ENCODE data around the gene HMCN1. TPM values are rescaled to one million over a fixed set of nuclear protein-coding genes. Genes with fewer than 3 reads are reported as not detected.

HMCN1 gene
- total RNA-seq, 1 donor: under 0.01 TPM

DNA sequence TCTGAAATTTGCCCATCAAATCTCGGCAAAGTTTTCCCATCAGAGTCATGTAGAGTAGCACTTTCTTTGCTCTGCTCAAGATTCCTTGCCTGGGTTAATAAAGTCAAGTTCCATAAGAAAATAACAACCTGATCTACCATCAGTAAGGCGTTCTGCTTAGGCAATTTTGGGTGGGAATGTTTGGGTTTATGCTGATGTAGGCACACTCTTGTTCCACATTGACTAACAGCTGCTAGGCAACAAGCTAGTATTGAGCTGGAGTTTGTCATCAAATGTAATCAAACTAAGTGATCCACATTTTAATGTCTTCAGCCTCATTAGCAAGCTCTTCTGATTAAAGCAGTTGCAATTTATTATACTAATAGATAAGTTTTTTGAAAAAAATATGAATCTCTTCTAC is 12.1 kb upstream of the HMCN1 start:
- no peak overlapping the region for H3K4me3 ChIP-seq (ENCODE audit: low read length)
- peaks cover 3% of the 10 kb centered on the region for H3K27me3 ChIP-seq (ENCODE audit: insufficient read depth, low read length)
- H3K9me3 ChIP-seq (ENCODE audit: low read depth, low read length): no peaks in the 10 kb centered on the region
- no peaks in the 10 kb centered on the region for H3K4me1 ChIP-seq (ENCODE audit: insufficient read depth, low read length)

DNA sequence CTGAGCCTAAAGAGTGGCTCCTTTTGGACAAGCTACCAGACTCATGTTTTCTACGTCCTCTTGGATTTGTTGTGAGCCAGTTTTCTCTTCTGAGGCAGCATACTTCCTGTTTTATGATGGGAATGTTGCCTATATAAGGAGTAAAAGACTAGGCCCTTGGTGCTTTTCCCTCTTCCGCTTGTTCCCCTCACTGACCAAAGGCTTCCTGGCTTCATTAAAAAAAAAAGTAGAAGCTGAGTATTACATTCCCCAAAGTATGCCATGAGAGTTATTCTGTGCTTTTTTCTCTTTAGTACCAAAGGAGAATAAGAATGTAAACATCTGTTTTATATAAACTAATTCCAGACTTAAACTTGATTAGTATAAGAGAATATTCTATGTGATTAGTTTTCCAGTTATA is 6.5 kb upstream of the HMCN1 start:
- Histone ChIP-seq H3K9me3 (ENCODE audit: low read depth, low read length) (peaks cover 13% of the 10 kb centered on the region), H3K27me3 (ENCODE audit: insufficient read depth, low read length) (peaks cover 23% of the 10 kb centered on the region), H3K4me1 (ENCODE audit: insufficient read depth, low read length) (no peaks in the 10 kb centered on the region), H3K4me3 (ENCODE audit: low read length) (no peak overlapping the region)

DNA sequence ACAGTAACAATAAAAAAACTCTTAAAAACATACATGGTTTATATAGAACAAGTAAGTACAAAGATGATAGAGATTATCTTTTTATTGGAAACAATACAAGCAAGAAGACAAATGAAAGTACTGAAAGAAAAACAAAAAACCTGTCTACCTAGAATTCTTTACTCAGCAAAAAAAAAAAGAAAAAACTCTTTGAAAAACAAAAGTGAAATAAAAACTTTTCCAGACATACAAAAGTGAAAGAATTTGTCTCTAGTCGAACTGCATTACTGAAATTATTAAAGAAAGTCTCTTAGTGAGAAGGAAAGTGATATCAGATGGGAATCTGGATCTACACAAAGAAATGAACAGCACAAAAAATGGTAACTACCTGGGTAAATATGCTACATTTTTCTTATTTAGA is 2.7 kb upstream of the HMCN1 start:
- Histone ChIP-seq H3K27me3 (ENCODE audit: insufficient read depth, low read length) (peaks cover 55% of the 10 kb centered on the region), H3K4me3 (ENCODE audit: low read length) (no peak overlapping the region), H3K9me3 (ENCODE audit: low read depth, low read length) (peaks cover 13% of the 10 kb centered on the region), H3K4me1 (ENCODE audit: insufficient read depth, low read length) (peaks cover 13% of the 10 kb centered on the region)

DNA sequence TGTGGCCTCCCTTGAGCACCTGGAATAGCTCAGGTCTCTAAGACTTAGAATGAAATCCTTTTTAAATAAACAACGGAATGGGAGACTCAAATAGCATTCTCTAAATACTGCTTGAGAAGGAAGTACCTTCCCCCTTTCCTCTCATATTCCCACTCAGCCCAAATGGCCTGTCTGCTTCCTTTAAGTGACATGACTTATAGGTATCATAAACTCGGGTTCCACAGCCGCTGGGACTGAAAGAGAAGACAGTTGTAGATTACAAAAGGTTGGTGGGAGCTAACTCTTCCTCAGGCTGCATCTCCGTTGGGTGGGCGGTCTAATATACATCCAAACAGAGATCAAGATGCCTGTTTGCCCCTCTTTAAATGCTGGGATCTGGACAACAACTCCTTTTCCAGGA is 1.2 kb upstream of the HMCN1 start:
- Histone ChIP-seq H3K9me3 (ENCODE audit: low read depth, low read length) (peaks cover 13% of the 10 kb centered on the region), H3K27me3 (ENCODE audit: insufficient read depth, low read length) (peaks cover 62% of the 10 kb centered on the region), H3K4me1 (ENCODE audit: insufficient read depth, low read length) (peaks cover 13% of the 10 kb centered on the region), H3K4me3 (ENCODE audit: low read length) (no peak overlapping the region)

DNA sequence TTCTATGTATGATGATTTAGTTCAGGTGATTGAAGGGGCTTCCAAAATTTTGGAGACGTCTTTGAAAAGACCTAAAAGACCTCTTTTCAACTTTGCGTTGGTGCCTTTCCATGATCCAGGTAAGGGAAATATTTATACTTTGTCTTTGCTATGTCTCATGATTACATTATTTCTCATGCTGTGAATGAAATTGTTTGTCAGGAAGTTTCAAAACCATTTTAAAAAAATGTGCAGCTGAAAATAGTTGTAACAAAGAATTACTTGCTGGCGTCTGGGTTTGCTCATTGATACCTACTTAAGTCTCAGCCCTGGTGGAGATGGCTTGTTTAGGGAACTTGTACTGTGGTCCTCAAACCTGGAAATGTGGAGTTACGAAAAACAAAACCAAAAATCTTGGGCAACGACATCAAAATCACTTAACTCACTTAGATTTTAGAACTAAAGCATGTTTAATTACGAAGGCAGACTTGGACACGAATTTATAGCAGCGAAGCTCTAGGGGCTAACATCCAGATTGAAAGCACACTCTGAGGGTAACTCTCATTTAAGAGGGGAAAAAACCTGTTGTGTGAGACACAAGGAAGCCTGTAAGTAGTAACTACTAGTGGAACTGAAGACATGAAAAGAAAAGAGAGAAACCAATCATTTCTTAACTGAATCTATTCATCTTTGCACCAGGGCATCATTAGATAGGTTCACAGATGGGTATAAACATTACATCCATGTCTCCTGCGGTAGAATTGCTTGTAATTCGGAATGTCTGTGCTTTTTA is 924 bp downstream of the HMCN1 start:
- peaks cover 66% of the 10 kb centered on the region for H3K27me3 ChIP-seq (ENCODE audit: insufficient read depth, low read length)
- peaks cover 13% of the 10 kb centered on the region for H3K9me3 ChIP-seq (ENCODE audit: low read depth, low read length)
- no peak overlapping the region for H3K4me3 ChIP-seq (ENCODE audit: low read length)
- H3K4me1 ChIP-seq (ENCODE audit: insufficient read depth, low read length): peaks cover 13% of the 10 kb centered on the region

DNA sequence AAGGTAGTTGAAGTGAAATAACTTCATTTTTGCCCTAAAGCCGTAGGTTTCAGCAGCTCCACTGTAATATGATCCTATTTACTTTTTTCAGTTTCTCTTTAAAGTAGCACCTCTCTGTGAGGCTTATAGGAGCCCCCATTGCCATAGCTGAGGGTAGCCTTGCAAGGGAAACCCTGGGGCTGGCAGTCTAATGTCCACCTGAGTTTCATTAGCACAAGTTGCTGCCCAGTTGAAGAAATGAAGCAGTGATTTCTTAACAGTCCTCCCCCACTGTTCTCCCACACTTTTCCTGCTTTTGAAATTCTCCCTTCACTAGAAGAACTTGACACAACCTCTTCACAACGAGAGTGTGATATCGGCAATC is 1.5 kb downstream of the HMCN1 start:
- peaks cover 13% of the 10 kb centered on the region for H3K4me1 ChIP-seq (ENCODE audit: insufficient read depth, low read length)
- peaks cover 63% of the 10 kb centered on the region for H3K27me3 ChIP-seq (ENCODE audit: insufficient read depth, low read length)
- H3K9me3 ChIP-seq (ENCODE audit: low read depth, low read length): peaks cover 10% of the 10 kb centered on the region
- no peak overlapping the region for H3K4me3 ChIP-seq (ENCODE audit: low read length)

DNA sequence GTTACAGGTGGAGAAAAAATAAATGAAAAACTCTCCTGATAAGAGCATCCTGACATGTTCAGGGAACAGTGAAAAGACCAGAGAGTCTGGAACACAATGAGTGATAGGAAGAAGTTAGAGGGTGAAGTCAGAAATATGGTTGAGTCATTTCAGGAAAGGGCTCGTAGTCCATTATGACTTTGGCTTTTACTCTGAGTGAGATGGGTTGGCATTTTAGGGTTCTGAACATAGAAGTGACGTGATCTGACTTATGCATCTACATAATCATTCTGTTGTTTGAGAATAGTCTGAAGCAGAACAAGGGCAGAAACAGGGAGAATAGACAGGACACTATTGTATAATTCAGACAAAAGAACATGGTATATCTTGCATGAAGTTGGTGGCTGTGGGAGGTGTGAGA is 5.8 kb downstream of the HMCN1 start:
- Histone ChIP-seq H3K4me1 (ENCODE audit: insufficient read depth, low read length) (no peaks in the 10 kb centered on the region), H3K4me3 (ENCODE audit: low read length) (no peak overlapping the region), H3K9me3 (ENCODE audit: low read depth, low read length) (no peaks in the 10 kb centered on the region), H3K27me3 (ENCODE audit: insufficient read depth, low read length) (peaks cover 21% of the 10 kb centered on the region)

DNA sequence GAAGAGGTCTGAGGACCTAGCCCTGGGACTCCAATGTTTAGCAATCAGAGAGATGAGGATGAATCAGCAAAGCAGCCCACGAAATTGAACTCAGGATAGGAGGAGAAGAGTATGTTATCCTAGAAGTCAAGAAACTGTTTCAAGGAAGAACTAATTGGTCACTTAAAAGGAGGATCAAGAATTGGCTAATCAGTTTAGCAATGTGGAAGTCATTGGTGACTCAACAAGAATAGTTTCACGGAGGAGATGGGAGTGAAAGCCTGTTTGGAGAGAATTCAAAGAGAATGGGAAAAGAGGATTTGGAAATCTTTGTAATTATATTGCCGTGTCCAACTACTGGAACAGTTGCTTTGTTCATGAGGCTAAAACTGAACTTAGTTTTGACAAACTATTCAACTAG is 7.4 kb downstream of the HMCN1 start:
- Histone ChIP-seq H3K4me3 (ENCODE audit: low read length) (no peak overlapping the region), H3K27me3 (ENCODE audit: insufficient read depth, low read length) (peaks cover 11% of the 10 kb centered on the region), H3K4me1 (ENCODE audit: insufficient read depth, low read length) (no peaks in the 10 kb centered on the region), H3K9me3 (ENCODE audit: low read depth, low read length) (no peaks in the 10 kb centered on the region)

DNA sequence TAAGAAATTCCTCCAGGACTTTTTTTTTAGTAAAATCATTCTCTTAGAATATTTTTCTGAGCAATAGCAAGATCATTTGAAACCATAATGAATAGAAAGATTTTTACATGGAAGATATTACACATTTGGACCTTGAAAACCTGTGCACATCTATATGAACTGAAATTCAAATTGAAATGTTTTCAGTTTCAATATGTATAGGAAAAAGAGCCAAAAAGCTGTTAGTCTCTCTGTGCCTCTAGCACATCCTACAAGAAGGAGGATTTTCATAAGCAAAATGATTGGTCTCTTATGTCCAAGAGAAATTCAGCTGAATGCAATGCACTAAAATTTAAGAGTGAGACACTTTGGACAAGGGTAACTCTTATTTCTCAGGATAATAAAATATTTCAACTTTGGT is 8.2 kb downstream of the HMCN1 start:
- Histone ChIP-seq H3K9me3 (ENCODE audit: low read depth, low read length) (no peaks in the 10 kb centered on the region), H3K27me3 (ENCODE audit: insufficient read depth, low read length) (peaks cover 6% of the 10 kb centered on the region), H3K4me3 (ENCODE audit: low read length) (no peak overlapping the region), H3K4me1 (ENCODE audit: insufficient read depth, low read length) (no peaks in the 10 kb centered on the region)

DNA sequence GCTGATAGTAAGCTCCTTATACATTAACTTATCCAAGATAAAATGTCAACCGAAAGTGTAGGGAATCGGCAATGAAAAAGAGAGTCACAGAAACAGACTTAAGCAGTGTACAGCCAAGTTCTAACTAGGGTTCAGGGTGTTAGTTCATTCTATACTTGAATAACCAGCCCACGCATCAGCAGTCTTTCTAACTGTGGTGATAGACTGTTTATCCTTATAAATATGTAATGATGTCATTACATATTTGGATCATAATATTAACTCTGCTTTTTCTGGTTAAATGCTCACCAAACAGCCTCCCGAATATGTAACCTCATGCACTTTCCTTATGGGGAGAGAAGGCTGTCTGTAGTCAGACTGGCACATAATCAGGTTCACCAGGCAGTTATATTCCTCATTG is 11.0 kb downstream of the HMCN1 start:
- no peaks in the 10 kb centered on the region for H3K4me1 ChIP-seq (ENCODE audit: insufficient read depth, low read length)
- H3K27me3 ChIP-seq (ENCODE audit: insufficient read depth, low read length): no peaks in the 10 kb centered on the region
- no peaks in the 10 kb centered on the region for H3K9me3 ChIP-seq (ENCODE audit: low read depth, low read length)
- H3K4me3 ChIP-seq (ENCODE audit: low read length): no peak overlapping the region

DNA sequence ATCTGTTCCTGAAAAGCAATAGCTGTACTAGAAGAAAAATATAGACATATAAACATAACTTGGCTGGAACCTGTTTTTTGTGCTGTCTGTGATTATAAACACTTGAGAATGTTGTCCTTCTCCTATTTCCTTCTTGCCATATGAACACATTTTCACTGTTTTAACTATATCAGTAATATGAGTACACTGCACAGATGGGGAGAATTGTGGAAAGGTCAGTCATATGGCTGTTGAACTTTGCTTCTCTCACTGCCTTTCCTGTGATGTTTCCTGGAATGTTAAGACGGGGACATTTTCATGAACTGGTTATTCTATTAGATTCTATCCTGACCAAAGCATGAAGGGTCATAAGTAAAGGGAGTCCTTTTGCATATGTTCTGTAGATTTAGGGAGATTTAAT is 24.9 kb downstream of the HMCN1 start:
- Histone ChIP-seq H3K27me3 (ENCODE audit: insufficient read depth, low read length) (peaks cover 12% of the 10 kb centered on the region), H3K4me1 (ENCODE audit: insufficient read depth, low read length) (no peaks in the 10 kb centered on the region), H3K9me3 (ENCODE audit: low read depth, low read length) (no peaks in the 10 kb centered on the region), H3K4me3 (ENCODE audit: low read length) (no peak overlapping the region)

DNA sequence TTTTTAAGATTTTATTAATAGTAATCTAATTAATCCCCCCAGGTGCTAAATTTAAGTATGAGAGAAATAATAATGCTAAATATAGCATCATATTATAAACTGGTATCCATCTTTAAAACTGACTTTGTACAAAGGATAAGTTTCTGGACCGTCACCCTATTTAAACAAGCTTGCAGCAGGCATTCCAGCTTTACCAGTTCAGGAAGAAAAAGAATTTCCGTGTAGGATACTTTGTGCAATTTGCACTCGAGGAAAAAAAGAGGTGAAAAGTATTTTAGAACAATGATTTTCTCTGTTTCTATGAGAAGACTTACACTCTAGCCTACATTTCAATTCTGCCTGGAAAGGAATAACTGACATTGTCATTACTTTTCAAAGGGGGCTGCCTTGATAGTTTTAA is 27.6 kb downstream of the HMCN1 start:
- no peaks in the 10 kb centered on the region for H3K4me1 ChIP-seq (ENCODE audit: insufficient read depth, low read length)
- no peaks in the 10 kb centered on the region for H3K9me3 ChIP-seq (ENCODE audit: low read depth, low read length)
- no peak overlapping the region for H3K4me3 ChIP-seq (ENCODE audit: low read length)
- H3K27me3 ChIP-seq (ENCODE audit: insufficient read depth, low read length): peaks cover 12% of the 10 kb centered on the region

DNA sequence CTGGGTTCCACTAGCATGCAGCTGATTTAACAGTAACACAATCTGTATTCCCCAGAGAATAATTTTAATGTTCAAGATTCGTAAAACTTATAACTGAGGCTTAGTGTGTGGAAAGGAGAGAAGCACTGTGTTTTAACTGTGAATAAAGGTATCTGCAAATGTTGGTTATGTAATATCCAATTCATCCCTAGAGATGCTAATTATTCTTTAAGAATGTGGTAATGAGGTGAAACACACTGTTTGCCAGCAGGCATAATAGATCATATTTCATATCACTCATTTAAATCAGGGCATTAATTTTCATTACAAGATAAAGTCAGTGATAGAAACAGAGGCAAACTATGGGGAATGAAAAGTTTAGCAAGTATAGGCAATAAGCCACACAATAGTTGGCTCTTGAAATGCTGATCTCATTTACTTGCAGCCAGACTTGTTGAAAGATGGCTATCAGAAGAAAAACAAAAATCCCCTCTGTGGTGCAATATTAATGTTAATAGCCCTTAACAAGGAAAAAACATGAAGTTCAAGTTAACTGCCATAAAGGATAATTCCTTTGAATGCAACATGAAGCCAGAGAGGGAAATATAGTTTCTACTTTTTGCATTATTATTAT is 33.4 kb downstream of the HMCN1 start:
- H3K9me3 ChIP-seq (ENCODE audit: low read depth, low read length): no peaks in the 10 kb centered on the region
- H3K4me3 ChIP-seq (ENCODE audit: low read length): no peak overlapping the region
- peaks cover under 1% of the 10 kb centered on the region for H3K27me3 ChIP-seq (ENCODE audit: insufficient read depth, low read length)
- H3K4me1 ChIP-seq (ENCODE audit: insufficient read depth, low read length): no peaks in the 10 kb centered on the region

DNA sequence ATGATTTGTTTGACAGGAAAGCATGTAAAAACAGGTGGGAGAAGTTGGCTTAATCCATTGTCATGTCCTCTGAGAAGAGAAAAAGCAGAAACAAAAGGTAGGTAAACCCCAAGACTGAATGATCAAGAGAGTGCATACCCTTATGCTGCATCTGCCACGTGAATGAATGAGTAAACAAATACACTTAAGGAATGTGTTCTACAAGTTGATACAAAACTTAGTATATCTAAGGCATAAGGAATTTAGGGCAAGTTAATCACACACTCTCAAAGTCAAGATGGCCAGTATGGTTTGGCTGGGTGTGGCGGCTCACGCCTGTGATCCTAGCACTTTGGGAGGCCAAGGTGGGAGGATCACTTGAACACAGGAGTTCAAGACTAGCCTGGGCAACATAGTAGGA is 34.2 kb downstream of the HMCN1 start:
- Histone ChIP-seq H3K4me1 (ENCODE audit: insufficient read depth, low read length) (no peaks in the 10 kb centered on the region), H3K4me3 (ENCODE audit: low read length) (no peak overlapping the region), H3K9me3 (ENCODE audit: low read depth, low read length) (no peaks in the 10 kb centered on the region), H3K27me3 (ENCODE audit: insufficient read depth, low read length) (no peaks in the 10 kb centered on the region)

DNA sequence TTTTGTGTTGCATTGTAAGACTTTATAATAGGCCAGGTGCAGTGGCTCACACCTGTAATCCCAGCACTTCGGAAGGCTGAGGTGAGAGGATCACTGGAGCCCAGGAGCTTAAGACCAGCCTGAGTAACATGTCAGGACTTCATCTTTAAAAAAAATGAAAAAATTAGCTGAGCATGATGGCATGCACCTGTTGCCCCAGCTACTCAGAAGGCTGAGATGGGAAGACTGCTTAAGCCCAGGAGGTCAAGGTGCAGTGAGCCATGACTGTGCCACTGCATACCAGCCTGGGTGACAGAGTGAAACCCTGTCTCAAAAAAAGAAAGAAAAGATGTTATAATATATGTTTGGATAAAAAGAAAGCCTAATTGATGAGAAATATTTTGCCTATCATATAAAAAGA is 34.9 kb downstream of the HMCN1 start:
- H3K9me3 ChIP-seq (ENCODE audit: low read depth, low read length): no peaks in the 10 kb centered on the region
- no peaks in the 10 kb centered on the region for H3K4me1 ChIP-seq (ENCODE audit: insufficient read depth, low read length)
- H3K27me3 ChIP-seq (ENCODE audit: insufficient read depth, low read length): no peaks in the 10 kb centered on the region
- H3K4me3 ChIP-seq (ENCODE audit: low read length): no peak overlapping the region

DNA sequence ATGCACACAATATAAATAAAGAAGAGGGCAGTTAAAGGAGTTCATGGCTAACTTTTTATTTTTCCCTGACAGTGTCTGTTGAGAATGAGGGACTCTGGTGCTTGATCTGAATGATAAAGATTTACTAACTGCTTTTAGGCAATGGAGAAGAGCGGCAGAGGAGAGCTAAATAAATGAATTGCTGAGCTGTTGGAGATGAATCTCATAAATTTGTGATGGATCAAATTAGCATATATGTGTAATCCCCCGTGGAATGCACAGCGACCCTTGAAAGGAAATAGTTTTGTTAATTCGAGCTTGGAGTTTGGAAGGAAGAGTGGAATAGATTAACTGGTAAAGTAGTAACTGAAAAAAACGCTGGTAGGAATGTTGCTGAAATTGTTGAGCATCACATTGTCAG is 40.2 kb downstream of the HMCN1 start:
- Histone ChIP-seq H3K4me3 (ENCODE audit: low read length) (no peak overlapping the region), H3K4me1 (ENCODE audit: insufficient read depth, low read length) (no peaks in the 10 kb centered on the region), H3K27me3 (ENCODE audit: insufficient read depth, low read length) (peaks cover 5% of the 10 kb centered on the region), H3K9me3 (ENCODE audit: low read depth, low read length) (no peaks in the 10 kb centered on the region)
